Thyroid gland (tissue), 4 donors: ENCODE data around the gene FAXDC2.

Experiments used
- CTCF ChIP-seq, 6 experiments: fragments of 200-600 bp in 3 of 6; fragments of 450-650 bp in 3 of 6; sonication (generic) in 3 of 6; IDR thresholded peaks; one replicate each; pipeline ENCODE4 v1.5.1; 2016 to 2019; ENCODE audit warnings: antibody characterized with exemption in 6 of 6, mild to moderate bottlenecking in 2 of 6, inconsistent platforms in 1 of 6, moderate library complexity in 1 of 6
- POLR2A ChIP-seq, 2 donors: fragments of 450-650 bp; IDR thresholded peaks; one replicate each; pipeline ENCODE4 v1.6.1; 2017; ENCODE audit warnings: antibody characterized with exemption in 2 of 2, mild to moderate bottlenecking in 2 of 2, moderate library complexity in 1 of 2

DNA sequence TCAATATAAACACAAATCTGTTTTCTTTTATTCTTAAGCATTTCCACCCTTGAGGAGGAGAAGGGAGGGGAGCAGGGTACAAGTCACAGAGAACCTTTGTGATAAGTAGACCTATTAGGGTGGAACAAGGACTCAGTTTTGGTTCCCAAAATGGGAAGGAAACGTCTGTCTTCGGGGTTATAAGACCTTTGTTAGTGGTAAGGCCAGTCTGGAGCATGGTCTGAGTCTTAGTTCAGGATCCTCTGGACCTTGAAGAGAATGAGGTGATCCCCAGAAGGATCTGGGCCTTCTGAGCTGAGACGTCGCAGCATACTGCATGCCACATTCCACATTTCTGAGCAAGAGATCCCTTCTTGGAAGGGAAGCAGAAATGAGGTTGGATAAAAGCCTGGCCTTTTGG is 37.2 kb downstream of the FAXDC2 start:
- no peak for TF ChIP-seq CTCF (IDR thresholded peaks at IDR 0.05)
- TF ChIP-seq POLR2A (IDR thresholded peaks at IDR 0.05), result no peak
